Measurements from ENCODE around the gene RNF112.

DNA sequence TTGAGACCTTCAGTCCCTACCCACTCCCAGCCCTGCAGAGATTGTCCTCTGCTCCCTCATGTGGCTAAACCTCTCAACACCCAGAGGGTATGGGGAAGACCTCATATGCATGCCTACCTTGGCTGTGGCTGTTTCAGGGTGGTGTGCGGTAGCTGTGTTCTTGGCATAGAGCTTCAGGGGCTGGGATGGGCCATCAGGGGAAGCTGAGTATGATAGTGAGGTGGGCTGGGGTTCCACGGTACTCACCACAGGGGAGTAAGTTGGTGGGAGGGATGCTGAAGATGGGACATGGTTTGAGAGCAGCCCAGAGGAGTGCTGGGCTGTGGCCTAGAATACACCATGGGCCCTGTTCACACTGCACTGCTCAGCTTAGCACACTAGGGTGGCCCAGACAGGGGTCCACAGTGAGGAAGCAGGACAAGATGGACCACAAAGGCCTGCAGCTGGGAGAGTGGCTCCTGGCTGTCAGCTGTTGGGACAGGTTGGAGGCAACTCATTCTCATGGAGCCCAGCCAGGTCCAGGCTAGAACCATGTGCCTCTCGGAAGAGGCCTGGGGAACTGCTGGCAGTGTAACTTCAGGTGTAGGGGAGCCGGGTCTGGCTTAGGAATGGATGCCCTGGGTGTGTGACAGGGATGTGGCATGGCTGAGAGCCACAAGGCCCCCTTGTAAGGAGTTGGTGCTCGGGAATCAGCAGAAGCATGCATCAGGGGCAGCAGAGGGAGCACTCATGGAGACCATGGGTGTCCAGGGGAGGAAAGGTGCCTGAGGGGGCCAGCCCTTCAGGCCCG, 27.2 kb upstream of the RNF112 start:
- TF ChIP-seq, protein P1, sequence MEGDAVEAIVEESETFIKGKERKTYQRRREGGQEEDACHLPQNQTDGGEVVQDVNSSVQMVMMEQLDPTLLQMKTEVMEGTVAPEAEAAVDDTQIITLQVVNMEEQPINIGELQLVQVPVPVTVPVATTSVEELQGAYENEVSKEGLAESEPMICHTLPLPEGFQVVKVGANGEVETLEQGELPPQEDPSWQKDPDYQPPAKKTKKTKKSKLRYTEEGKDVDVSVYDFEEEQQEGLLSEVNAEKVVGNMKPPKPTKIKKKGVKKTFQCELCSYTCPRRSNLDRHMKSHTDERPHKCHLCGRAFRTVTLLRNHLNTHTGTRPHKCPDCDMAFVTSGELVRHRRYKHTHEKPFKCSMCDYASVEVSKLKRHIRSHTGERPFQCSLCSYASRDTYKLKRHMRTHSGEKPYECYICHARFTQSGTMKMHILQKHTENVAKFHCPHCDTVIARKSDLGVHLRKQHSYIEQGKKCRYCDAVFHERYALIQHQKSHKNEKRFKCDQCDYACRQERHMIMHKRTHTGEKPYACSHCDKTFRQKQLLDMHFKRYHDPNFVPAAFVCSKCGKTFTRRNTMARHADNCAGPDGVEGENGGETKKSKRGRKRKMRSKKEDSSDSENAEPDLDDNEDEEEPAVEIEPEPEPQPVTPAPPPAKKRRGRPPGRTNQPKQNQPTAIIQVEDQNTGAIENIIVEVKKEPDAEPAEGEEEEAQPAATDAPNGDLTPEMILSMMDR (IDR thresholded peaks at IDR 0.05), result no peak
- no peak for TF ChIP-seq POLR2A (IDR thresholded peaks at IDR 0.05)

Data from testis (tissue), 2 donors.